GM23338 (cell line): Measurements from ENCODE around the gene PRIMPOL. TPM values are rescaled to one million over a fixed set of nuclear protein-coding genes. Genes with fewer than 3 reads are reported as not detected.
"Not testable (repeated sequence)": the region's sequence is repeated elsewhere in the genome, so short reads cannot be mapped to it uniquely, and the experiment has no call there.

Experiments used
- ATAC-seq: fragments of 200-7000 bp; cut with Tn5 transposase; 3 replicates; pipeline ENCODE4 v1.9.1; 2020
- DNase-seq: peaks from one replicate; pipeline ENCODE4 v3.0.0-alpha.2; 2015; ENCODE audit warnings: low spot score
- H2AFZ ChIP-seq: fragments of 200-600 bp; sonication (generic); 2 replicates; pipeline ENCODE4 v1.8.0; 2016; ENCODE audit warnings: antibody characterized with exemption, mild to moderate bottlenecking, moderate library complexity
- H3F3A ChIP-seq: fragments of 200-600 bp; sonication (generic); replicated peaks from 2 replicates; pipeline ENCODE4 v1.8.0; 2017; ENCODE audit warnings: antibody characterized with exemption, mixed run types, low read depth
- H3K27ac ChIP-seq: fragments of 200-600 bp; sonication (generic); 2 replicates; pipeline ENCODE4 v1.6.1; 2016; ENCODE audit warnings: low read depth
- H3K27me3 ChIP-seq: fragments of 200-600 bp; sonication (generic); 2 replicates; pipeline ENCODE4 v1.8.0; 2016; ENCODE audit warnings: mild to moderate bottlenecking, mixed run types, moderate library complexity; ENCODE audit not compliant: insufficient read depth
- H3K36me3 ChIP-seq: fragments of 200-600 bp; sonication (generic); 2 replicates; pipeline ENCODE4 v1.8.0; 2016; ENCODE audit warnings: mild to moderate bottlenecking; ENCODE audit not compliant: insufficient read depth
- H3K4me1 ChIP-seq: fragments of 200-600 bp; sonication (generic); 2 replicates; pipeline ENCODE4 v1.8.0; 2016; ENCODE audit warnings: mild to moderate bottlenecking, moderate library complexity; ENCODE audit not compliant: insufficient read depth
- H3K4me2 ChIP-seq: fragments of 200-600 bp; sonication (generic); 2 replicates; pipeline ENCODE4 v1.7.1; 2017; ENCODE audit warnings: mixed run types
- H3K4me3 ChIP-seq: fragments of 200-600 bp; sonication (generic); 2 replicates; pipeline ENCODE4 v1.6.1; 2016; ENCODE audit warnings: mixed run types
- H3K79me2 ChIP-seq: fragments of 200-600 bp; sonication (generic); replicated peaks from 2 replicates; pipeline ENCODE4 v1.8.0; 2017; ENCODE audit warnings: mild to moderate bottlenecking; ENCODE audit not compliant: insufficient read depth
- H3K9me2 ChIP-seq: fragments of 200-600 bp; sonication (generic); 2 replicates; pipeline ENCODE4 v1.8.0; 2017; ENCODE audit not compliant: insufficient read depth
- H4K20me1 ChIP-seq: fragments of 200-600 bp; sonication (generic); replicated peaks from 2 replicates; pipeline ENCODE4 v1.8.0; 2017; ENCODE audit warnings: mild to moderate bottlenecking; ENCODE audit not compliant: insufficient read depth
- H3K27ac Mint-ChIP-seq: 2 replicates; pipeline ENCODE4 v1.8.0; 2020; ENCODE audit warnings: inconsistent platforms, mild to moderate bottlenecking, moderate library complexity, mixed read lengths
- H3K27me3 Mint-ChIP-seq: 3 replicates; pipeline ENCODE4 v1.8.0; 2022; ENCODE audit warnings: low read depth, mild to moderate bottlenecking, moderate library complexity, mixed read lengths, inconsistent platforms; ENCODE audit not compliant: insufficient read depth, poor library complexity
- H3K36me3 Mint-ChIP-seq: 3 replicates; pipeline ENCODE4 v1.8.0; 2021; ENCODE audit warnings: low read depth, mild to moderate bottlenecking, inconsistent platforms, moderate library complexity, mixed read lengths
- H3K4me1 Mint-ChIP-seq: 3 replicates; pipeline ENCODE4 v1.8.0; 2020; ENCODE audit warnings: mild to moderate bottlenecking, inconsistent platforms, mixed read lengths
- H3K4me3 Mint-ChIP-seq: 3 replicates; pipeline ENCODE4 v1.8.0; 2021; ENCODE audit warnings: moderate library complexity, mild to moderate bottlenecking, inconsistent platforms, mixed read lengths
- H3K9me3 Mint-ChIP-seq: 3 replicates; pipeline ENCODE4 v1.8.0; 2020; ENCODE audit warnings: moderate library complexity, mild to moderate bottlenecking, inconsistent platforms, mixed read lengths
- CREB1 ChIP-seq: fragments of 250-450 bp; sonication (Bioruptor Pico); IDR thresholded peaks from 2 replicates; pipeline ENCODE4 v1.5.0; 2020; ENCODE audit warnings: low read depth, mild to moderate bottlenecking, moderate library complexity
- EZH2 ChIP-seq: fragments of 200-600 bp; sonication (generic); IDR thresholded peaks from one replicate; pipeline ENCODE4 v1.8.0; 2017; ENCODE audit warnings: antibody characterized with exemption, mild to moderate bottlenecking, low read depth; ENCODE audit not compliant: unreplicated experiment
- EZH2phosphoT487 ChIP-seq: fragments of 200-600 bp; sonication (generic); IDR thresholded peaks from one replicate; pipeline ENCODE4 v1.8.1; 2018; ENCODE audit warnings: antibody characterized with exemption; ENCODE audit not compliant: unreplicated experiment
- JUNB ChIP-seq: IDR thresholded peaks from one replicate; pipeline ENCODE4 v1.6.1; 2016; ENCODE audit warnings: antibody characterized with exemption; ENCODE audit not compliant: unreplicated experiment
- NANOG ChIP-seq: IDR thresholded peaks from 2 replicates; pipeline ENCODE4 v1.6.1; 2016; ENCODE audit warnings: antibody characterized with exemption, borderline replicate concordance
- POLR2AphosphoS5 ChIP-seq: IDR thresholded peaks from 2 replicates; pipeline ENCODE4 v1.6.1; 2016; ENCODE audit warnings: antibody characterized with exemption, low read depth
- STAT1 ChIP-seq: IDR thresholded peaks from one replicate; pipeline ENCODE4 v1.6.1; 2016; ENCODE audit warnings: antibody characterized with exemption; ENCODE audit not compliant: unreplicated experiment
- ZNF114 ChIP-seq: fragments of 250-450 bp; sonication (Bioruptor Pico); IDR thresholded peaks from 2 replicates; pipeline ENCODE4 v1.5.0; 2020; ENCODE audit warnings: mild to moderate bottlenecking, moderate library complexity
- ZNF331 ChIP-seq: fragments of 250-450 bp; sonication (Bioruptor Pico); IDR thresholded peaks from 2 replicates; pipeline ENCODE4 v1.5.0; 2020; ENCODE audit warnings: low read depth, mild to moderate bottlenecking, moderate library complexity
- polyA plus RNA-seq: library from polyadenylated mRNA; unstranded; fragments of >200 nt; fragmentation: Nextera tagmentation; extraction: Ambion mirVana; gene quantifications from 2 replicates; pipeline ENCODE4 v1.2.1, GENCODE V29; 2016
- total RNA-seq: library from RNA; depleted of rRNA; stranded (reverse); fragments of >200 nt; shearing (Covaris generic); gene quantifications from 2 replicates; pipeline ENCODE4 v1.2.3, GENCODE V29; 2014
- TF ChIP-seq, protein P1 (sequence below): IDR thresholded peaks from one replicate; pipeline ENCODE4 v1.6.1; 2018; ENCODE audit warnings: antibody characterized with exemption; ENCODE audit not compliant: unreplicated experiment
- TF ChIP-seq, protein P2 (sequence below), 2 experiments: fragments of 200-600 bp in 1 of 2; sonication (generic) in 1 of 2; conservative IDR thresholded peaks; 2 replicates each; pipeline versions ENCODE4 v1.5.1 to v1.6.1; 2016 to 2017; ENCODE audit warnings: antibody characterized with exemption in 2 of 2, low read depth in 2 of 2, mild to moderate bottlenecking in 2 of 2, moderate library complexity in 1 of 2
- TF ChIP-seq, protein P3 (sequence below): IDR thresholded peaks from 2 replicates; pipeline ENCODE4 v1.6.1; 2016; ENCODE audit warnings: antibody characterized with exemption

Gene PRIMPOL
- total and polyA plus RNA-seq, 2 experiments from 2014 or later = 3.5 to 9.6 TPM

DNA sequence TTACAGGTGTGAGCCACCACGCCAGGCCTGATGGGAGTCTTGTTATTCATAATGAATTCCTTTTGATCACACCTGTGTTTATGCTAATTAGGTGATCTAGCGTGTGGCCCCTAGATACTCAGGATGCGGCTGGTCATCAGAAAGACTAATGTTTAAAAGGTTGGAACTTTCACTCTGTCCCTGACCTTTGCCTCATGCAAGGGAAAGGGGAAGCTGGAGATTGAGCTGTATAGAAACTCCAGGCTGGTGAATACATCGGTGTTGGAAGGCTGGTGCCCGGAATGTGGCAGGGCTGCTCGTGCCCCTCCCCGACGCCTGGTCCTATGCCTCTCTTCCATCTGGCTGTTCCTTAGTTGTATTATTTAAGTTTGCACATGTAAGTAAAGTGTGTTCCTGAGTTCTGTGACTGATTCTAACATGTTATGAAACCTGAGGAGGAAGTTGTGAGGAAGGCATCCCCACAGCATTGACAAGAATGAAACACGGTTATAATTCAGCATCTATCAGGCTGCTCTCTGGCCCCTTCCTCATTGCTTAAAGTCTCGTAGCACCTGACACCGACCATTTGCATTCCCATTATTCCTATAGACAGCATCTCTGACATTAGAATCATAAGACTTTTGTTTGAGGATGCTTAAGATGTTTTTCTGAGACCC lies 29.2 kb upstream of the PRIMPOL start (continued):
- TF ChIP-seq, protein P1, sequence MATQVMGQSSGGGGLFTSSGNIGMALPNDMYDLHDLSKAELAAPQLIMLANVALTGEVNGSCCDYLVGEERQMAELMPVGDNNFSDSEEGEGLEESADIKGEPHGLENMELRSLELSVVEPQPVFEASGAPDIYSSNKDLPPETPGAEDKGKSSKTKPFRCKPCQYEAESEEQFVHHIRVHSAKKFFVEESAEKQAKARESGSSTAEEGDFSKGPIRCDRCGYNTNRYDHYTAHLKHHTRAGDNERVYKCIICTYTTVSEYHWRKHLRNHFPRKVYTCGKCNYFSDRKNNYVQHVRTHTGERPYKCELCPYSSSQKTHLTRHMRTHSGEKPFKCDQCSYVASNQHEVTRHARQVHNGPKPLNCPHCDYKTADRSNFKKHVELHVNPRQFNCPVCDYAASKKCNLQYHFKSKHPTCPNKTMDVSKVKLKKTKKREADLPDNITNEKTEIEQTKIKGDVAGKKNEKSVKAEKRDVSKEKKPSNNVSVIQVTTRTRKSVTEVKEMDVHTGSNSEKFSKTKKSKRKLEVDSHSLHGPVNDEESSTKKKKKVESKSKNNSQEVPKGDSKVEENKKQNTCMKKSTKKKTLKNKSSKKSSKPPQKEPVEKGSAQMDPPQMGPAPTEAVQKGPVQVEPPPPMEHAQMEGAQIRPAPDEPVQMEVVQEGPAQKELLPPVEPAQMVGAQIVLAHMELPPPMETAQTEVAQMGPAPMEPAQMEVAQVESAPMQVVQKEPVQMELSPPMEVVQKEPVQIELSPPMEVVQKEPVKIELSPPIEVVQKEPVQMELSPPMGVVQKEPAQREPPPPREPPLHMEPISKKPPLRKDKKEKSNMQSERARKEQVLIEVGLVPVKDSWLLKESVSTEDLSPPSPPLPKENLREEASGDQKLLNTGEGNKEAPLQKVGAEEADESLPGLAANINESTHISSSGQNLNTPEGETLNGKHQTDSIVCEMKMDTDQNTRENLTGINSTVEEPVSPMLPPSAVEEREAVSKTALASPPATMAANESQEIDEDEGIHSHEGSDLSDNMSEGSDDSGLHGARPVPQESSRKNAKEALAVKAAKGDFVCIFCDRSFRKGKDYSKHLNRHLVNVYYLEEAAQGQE = no peak
- TF ChIP-seq NANOG (no peak), POLR2AphosphoS5 (no peak)

DNA sequence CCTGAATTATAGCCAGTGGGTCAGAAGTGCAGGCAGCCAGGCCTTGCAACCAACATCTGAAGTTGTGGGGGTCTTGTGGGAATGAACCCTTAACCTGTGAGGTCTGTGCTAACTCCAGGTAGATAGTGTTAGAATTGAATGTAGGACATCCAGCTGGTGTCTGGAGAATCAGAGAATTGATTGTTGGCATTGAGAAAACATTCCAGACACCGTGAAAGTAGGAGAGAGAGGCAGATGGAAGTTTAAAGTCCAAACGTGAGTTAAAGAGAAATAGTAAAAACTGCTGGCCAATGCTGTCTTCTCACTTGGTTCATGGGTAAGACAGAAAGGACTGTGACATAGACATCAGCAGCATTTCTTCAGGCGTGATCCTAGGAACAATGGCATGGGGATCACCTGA lies 28.0 kb upstream of the PRIMPOL start:
- H3K4me3 Mint-ChIP-seq = no peak overlapping the region
- peaks cover 7% of the 10 kb centered on the region for H3K27me3 Mint-ChIP-seq
- no peak overlapping the region for H3K4me3 ChIP-seq
- no peaks in the 10 kb centered on the region for H3K79me2 ChIP-seq
- H3K4me1 ChIP-seq = peaks cover 21% of the 10 kb centered on the region
- H3K27ac Mint-ChIP-seq = no peak overlapping the region
- DNase-seq (no peak), ATAC-seq (no peak)
- no peaks in the 10 kb centered on the region for H3K36me3 ChIP-seq
- H3K27ac ChIP-seq = no peak overlapping the region
- H3K9me2 ChIP-seq = peaks cover 7% of the 10 kb centered on the region; the same call in 1 of the 2 replicates
- H3K36me3 Mint-ChIP-seq = peaks cover 73% of the 10 kb centered on the region
- H3K9me3 Mint-ChIP-seq = peaks cover 32% of the 10 kb centered on the region
- no peaks in the 10 kb centered on the region for H4K20me1 ChIP-seq
- H3K4me1 Mint-ChIP-seq = peaks cover 28% of the 10 kb centered on the region
- H3K4me2 ChIP-seq = no peak overlapping the region
- no peak overlapping the region for H2AFZ ChIP-seq
- H3F3A ChIP-seq = no peaks in the 10 kb centered on the region
- TF ChIP-seq POLR2AphosphoS5 = no peak
- TF ChIP-seq, protein P2, sequence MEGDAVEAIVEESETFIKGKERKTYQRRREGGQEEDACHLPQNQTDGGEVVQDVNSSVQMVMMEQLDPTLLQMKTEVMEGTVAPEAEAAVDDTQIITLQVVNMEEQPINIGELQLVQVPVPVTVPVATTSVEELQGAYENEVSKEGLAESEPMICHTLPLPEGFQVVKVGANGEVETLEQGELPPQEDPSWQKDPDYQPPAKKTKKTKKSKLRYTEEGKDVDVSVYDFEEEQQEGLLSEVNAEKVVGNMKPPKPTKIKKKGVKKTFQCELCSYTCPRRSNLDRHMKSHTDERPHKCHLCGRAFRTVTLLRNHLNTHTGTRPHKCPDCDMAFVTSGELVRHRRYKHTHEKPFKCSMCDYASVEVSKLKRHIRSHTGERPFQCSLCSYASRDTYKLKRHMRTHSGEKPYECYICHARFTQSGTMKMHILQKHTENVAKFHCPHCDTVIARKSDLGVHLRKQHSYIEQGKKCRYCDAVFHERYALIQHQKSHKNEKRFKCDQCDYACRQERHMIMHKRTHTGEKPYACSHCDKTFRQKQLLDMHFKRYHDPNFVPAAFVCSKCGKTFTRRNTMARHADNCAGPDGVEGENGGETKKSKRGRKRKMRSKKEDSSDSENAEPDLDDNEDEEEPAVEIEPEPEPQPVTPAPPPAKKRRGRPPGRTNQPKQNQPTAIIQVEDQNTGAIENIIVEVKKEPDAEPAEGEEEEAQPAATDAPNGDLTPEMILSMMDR (conservative IDR thresholded peaks at IDR 0.05; ENCODE audit: low read depth in 2 of 2) = no peak
- TF ChIP-seq CREB1 = no peak
- no peak for TF ChIP-seq EZH2phosphoT487
- no peak for TF ChIP-seq ZNF331 (CRISPR knock-in tag)
- no peak for TF ChIP-seq STAT1
- TF ChIP-seq EZH2 = no peak
- TF ChIP-seq, protein P1 = no peak
- TF ChIP-seq JUNB = no peak
- TF ChIP-seq, protein P3, sequence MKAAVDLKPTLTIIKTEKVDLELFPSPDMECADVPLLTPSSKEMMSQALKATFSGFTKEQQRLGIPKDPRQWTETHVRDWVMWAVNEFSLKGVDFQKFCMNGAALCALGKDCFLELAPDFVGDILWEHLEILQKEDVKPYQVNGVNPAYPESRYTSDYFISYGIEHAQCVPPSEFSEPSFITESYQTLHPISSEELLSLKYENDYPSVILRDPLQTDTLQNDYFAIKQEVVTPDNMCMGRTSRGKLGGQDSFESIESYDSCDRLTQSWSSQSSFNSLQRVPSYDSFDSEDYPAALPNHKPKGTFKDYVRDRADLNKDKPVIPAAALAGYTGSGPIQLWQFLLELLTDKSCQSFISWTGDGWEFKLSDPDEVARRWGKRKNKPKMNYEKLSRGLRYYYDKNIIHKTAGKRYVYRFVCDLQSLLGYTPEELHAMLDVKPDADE = no peak
- TF ChIP-seq ZNF114 (CRISPR knock-in tag) = no peak
- no peaks in the 10 kb centered on the region for H3K27me3 ChIP-seq

DNA sequence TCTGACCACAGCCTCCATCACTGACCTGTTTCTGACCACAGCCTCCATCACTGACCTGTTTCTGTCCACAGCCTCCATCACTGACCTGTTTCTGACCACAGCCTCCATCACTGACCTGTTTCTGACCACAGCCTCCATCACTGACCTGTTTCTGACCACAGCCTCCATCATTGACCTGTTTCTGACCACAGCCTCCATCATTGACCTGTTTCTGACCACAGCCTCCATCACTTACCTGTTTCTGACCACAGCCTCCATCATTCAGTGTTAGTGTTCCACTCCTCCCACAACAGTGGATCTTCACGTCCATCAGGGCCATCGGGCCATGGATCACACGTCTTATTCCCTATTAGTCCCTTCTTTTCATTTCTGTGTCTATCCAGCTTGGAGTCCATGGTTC lies 25.0 kb upstream of the PRIMPOL start:
- not testable (repeated sequence) for DNase-seq, H3K4me2 ChIP-seq, H3K27me3 ChIP-seq, H2AFZ ChIP-seq, H3K79me2 ChIP-seq, H3K36me3 ChIP-seq, H3F3A ChIP-seq, H3K9me2 ChIP-seq, H3K9me3 Mint-ChIP-seq, H3K27ac ChIP-seq, H3K27me3 Mint-ChIP-seq, H3K4me3 ChIP-seq, ATAC-seq, H4K20me1 ChIP-seq, H3K4me3 Mint-ChIP-seq, H3K27ac Mint-ChIP-seq
- Mint-ChIP-seq H3K4me1 (peaks cover 39% of the 10 kb centered on the region), H3K36me3 (peaks cover 76% of the 10 kb centered on the region)
- H3K4me1 ChIP-seq = peaks cover 16% of the 10 kb centered on the region
